ENCODE data around the gene FABP3. TPM values are rescaled to one million over a fixed set of nuclear protein-coding genes. Genes with fewer than 3 reads are reported as not detected.

The FABP3 gene
- polyA plus RNA-seq, 3 donors = not detected

DNA sequence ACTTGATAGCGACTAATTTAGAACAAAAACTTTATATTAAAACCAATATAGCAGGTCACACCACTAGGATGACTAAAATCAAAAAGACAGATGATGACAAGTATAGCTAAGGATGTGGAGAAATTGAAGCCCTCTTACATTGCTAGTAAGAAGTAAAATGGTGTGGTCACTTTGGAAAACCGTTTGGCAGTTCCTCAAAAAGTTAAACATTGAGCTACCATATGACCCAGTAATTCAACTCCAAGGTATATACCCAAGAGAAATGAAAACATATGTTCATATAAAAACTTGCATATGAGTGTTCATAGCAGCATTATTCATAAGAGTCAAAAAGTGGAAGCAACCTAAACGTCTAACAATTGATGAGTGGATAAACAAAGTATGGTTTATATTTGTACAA is 27.1 kb upstream of the FABP3 start:
- Histone ChIP-seq H3K9ac (ENCODE audit: insufficient read depth, low read length, poor library complexity, severe bottlenecking) (no peak overlapping the region), H2AFZ (ENCODE audit: insufficient read depth, low read depth, low read length, poor library complexity, severe bottlenecking) (no peak overlapping the region), H3K36me3 (replicated peaks in 1 of 2; ENCODE audit: control insufficient read depth in 1 of 2, insufficient read depth in 2 of 2, low read length in 2 of 2) (no peaks in the 10 kb centered on the region), H3K79me2 (ENCODE audit: insufficient read depth, low read length) (no peaks in the 10 kb centered on the region), H3K4me2 (replicated peaks; ENCODE audit: extremely low read depth, low read length, poor library complexity, severe bottlenecking) (no peak overlapping the region), H4K20me1 (ENCODE audit: insufficient read depth, low read length) (no peaks in the 10 kb centered on the region), H3K4me1 (ENCODE audit: control insufficient read depth in 1 of 2, insufficient read depth in 2 of 2, low read length in 2 of 2) (peaks cover 12 to 31% of the 10 kb centered on the region in 2 donors), H3K27ac (ENCODE audit: low read depth in 1 of 2, low read length in 2 of 2) (no peak overlapping the region), H3K9me3 (replicated peaks in 1 of 2; ENCODE audit: control insufficient read depth in 1 of 2, insufficient read depth in 1 of 2, low read length in 2 of 2) (no peaks in the 10 kb centered on the region), H3K27me3 (ENCODE audit: control insufficient read depth in 2 of 2, insufficient read depth in 2 of 2, low read length in 2 of 2) (no peaks in the 10 kb centered on the region), H3K4me3 (replicated peaks in 1 of 3; ENCODE audit: low read depth in 2 of 3, low read length in 3 of 3) (no peak overlapping the region)
- H3K27me3 Mint-ChIP-seq (ENCODE audit: low read depth in 3 of 3) = peaks cover 0 to 7% (median 4%) of the 10 kb centered on the region in 3 donors
- no CpG with 5 or more reads among the region's 3 CpGs for WGBS (ENCODE audit: insufficient coverage)
- peaks cover 36% of the 10 kb centered on the region for H3K4me1 Mint-ChIP-seq
- TF ChIP-seq, protein P1, sequence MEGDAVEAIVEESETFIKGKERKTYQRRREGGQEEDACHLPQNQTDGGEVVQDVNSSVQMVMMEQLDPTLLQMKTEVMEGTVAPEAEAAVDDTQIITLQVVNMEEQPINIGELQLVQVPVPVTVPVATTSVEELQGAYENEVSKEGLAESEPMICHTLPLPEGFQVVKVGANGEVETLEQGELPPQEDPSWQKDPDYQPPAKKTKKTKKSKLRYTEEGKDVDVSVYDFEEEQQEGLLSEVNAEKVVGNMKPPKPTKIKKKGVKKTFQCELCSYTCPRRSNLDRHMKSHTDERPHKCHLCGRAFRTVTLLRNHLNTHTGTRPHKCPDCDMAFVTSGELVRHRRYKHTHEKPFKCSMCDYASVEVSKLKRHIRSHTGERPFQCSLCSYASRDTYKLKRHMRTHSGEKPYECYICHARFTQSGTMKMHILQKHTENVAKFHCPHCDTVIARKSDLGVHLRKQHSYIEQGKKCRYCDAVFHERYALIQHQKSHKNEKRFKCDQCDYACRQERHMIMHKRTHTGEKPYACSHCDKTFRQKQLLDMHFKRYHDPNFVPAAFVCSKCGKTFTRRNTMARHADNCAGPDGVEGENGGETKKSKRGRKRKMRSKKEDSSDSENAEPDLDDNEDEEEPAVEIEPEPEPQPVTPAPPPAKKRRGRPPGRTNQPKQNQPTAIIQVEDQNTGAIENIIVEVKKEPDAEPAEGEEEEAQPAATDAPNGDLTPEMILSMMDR (IDR thresholded peaks at IDR 0.05) = no peak
- H3K27ac Mint-ChIP-seq = no peak overlapping the region
- H3K9me3 Mint-ChIP-seq = no peaks in the 10 kb centered on the region
- no peaks in the 10 kb centered on the region for H3K36me3 Mint-ChIP-seq
- intact Hi-C loops (cut with micrococcal nuclease) = loop anchor here in 1 of 2 donors (5.0 kb wide), 1 partner anchor 147 kb away; no protein-coding TSS in a partner anchor
- no peak overlapping the region for H3K4me3 Mint-ChIP-seq
- DNase-seq = no peak

DNA sequence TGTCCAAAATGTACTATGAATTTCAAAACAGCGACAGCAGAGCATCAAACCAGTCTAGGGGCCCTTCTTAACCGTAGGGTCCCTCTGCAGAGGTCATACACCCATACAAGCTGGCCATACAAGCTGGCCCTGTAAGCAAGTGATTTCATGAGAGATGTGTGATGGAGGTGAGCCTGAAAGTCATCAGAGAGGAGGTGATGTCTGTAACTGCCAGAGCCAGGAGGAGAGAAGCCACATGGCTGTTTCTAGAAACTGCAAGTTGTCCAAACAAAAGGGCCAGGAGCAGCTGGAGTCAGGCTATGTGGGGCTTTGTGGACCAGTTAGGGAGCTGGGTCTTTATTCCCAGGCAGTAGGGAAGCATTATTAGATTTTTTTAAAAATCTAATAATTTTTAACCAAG is 25.4 kb upstream of the FABP3 start:
- Mint-ChIP-seq H3K27me3 (ENCODE audit: low read depth in 3 of 3) (peaks cover 3 to 6% (median 3%) of the 10 kb centered on the region in 3 donors), H3K36me3 (no peaks in the 10 kb centered on the region), H3K4me3 (no peak overlapping the region), H3K9me3 (no peaks in the 10 kb centered on the region), H3K27ac (no peak overlapping the region), H3K4me1 (peaks cover 43% of the 10 kb centered on the region)
- Histone ChIP-seq H3K36me3 (replicated peaks in 1 of 2; ENCODE audit: control insufficient read depth in 1 of 2, insufficient read depth in 2 of 2, low read length in 2 of 2) (no peaks in the 10 kb centered on the region), H3K27me3 (ENCODE audit: control insufficient read depth in 2 of 2, insufficient read depth in 2 of 2, low read length in 2 of 2) (no peaks in the 10 kb centered on the region), H3K9ac (ENCODE audit: insufficient read depth, low read length, poor library complexity, severe bottlenecking) (no peak overlapping the region), H3K4me1 (ENCODE audit: control insufficient read depth in 1 of 2, insufficient read depth in 2 of 2, low read length in 2 of 2) (peaks cover 19 to 39% of the 10 kb centered on the region in 2 donors), H3K4me3 (replicated peaks in 1 of 3; ENCODE audit: low read depth in 2 of 3, low read length in 3 of 3) (no peak overlapping the region), H3K79me2 (ENCODE audit: insufficient read depth, low read length) (no peaks in the 10 kb centered on the region), H3K27ac (ENCODE audit: low read depth in 1 of 2, low read length in 2 of 2) (no peak overlapping the region), H2AFZ (ENCODE audit: insufficient read depth, low read depth, low read length, poor library complexity, severe bottlenecking) (no peak overlapping the region), H4K20me1 (ENCODE audit: insufficient read depth, low read length) (no peaks in the 10 kb centered on the region), H3K9me3 (replicated peaks in 1 of 2; ENCODE audit: control insufficient read depth in 1 of 2, insufficient read depth in 1 of 2, low read length in 2 of 2) (no peaks in the 10 kb centered on the region), H3K4me2 (replicated peaks; ENCODE audit: extremely low read depth, low read length, poor library complexity, severe bottlenecking) (no peak overlapping the region)
- WGBS (ENCODE audit: insufficient coverage) = no CpG with 5 or more reads among the region's 2 CpGs
- DNase-seq = no peak
- intact Hi-C loops (cut with micrococcal nuclease) = loop anchor here in 1 of 2 donors (5.0 kb wide), 1 partner anchor 149 kb away; no protein-coding TSS in a partner anchor
- TF ChIP-seq, protein P1 (IDR thresholded peaks at IDR 0.05) = no peak
